Smooth muscle cell of bladder (primary cell): ENCODE data around the gene AIFM3. TPM values are rescaled to one million over a fixed set of nuclear protein-coding genes. Genes with fewer than 3 reads are reported as not detected.

ENCODE experiments used
- total RNA-seq: library from RNA; depleted of rRNA; stranded (reverse); fragments of >200 nt; gene quantifications from 2 replicates; pipeline ENCODE4 v1.2.3, GENCODE V29; 2014

Gene AIFM3
- total RNA-seq = 0.57 and 1.3 TPM in 2 replicates

GRCh38 chr22:20966883-20967696 lies at the start of gene AIFM3:
Gene AIFM3, plus strand, starts transcription at chr22:20967255. Its CDS starts 690 bp downstream, at chr22:20967945.

GRCh38 chr22:20981787-20982562 lies 14.9 kb downstream of the AIFM3 start, which contains the start of gene LZTR1:
Gene LZTR1, plus strand, starts transcription at chr22:20982297. Its CDS starts 75 bp downstream, at chr22:20982372.

GRCh38 chr22:21001601-21002325 lies 34.7 kb downstream of the AIFM3 start, which contains the start of gene THAP7:
Gene THAP7, minus strand, starts transcription at chr22:21002118. Its CDS starts 207 bp downstream, at chr22:21001911.

GRCh38 chr22:21014726-21015465 lies 47.8 kb downstream of the AIFM3 start, which contains the start of gene P2RX6:
Gene P2RX6, plus strand, starts transcription at chr22:21015165. Its CDS starts 10 bp downstream, at chr22:21015175.

Other genes starting within 250 kb of the AIFM3 start
- 0.14 TPM in 1 of 2 replicates, not detected in the other for gene SERPIND1, start 193.1 kb upstream of the AIFM3 start, total RNA-seq
- 27.3 and 33.8 TPM in 2 replicates for gene PI4KA, start 108.4 kb upstream of the AIFM3 start, total RNA-seq
- gene SNAP29, start 108.2 kb upstream of the AIFM3 start, total RNA-seq = 6.4 and 7.0 TPM in 2 replicates
- 29.4 and 38.9 TPM in 2 replicates for gene CRKL, start 49.8 kb upstream of the AIFM3 start, total RNA-seq
- 38.7 and 54.8 TPM in 2 replicates for gene LZTR1, start 15.0 kb downstream of the AIFM3 start, total RNA-seq
- gene THAP7, start 34.9 kb downstream of the AIFM3 start, total RNA-seq = 18.9 and 24.7 TPM in 2 replicates
- gene P2RX6, start 47.9 kb downstream of the AIFM3 start, total RNA-seq = 2.6 and 2.8 TPM in 2 replicates
- gene SLC7A4, start 65.3 kb downstream of the AIFM3 start, total RNA-seq = 0.14 and 0.28 TPM in 2 replicates
- gene LRRC74B, start 78.7 kb downstream of the AIFM3 start, total RNA-seq = not detected in 2 replicates